GM21526 (cell line): ENCODE data around the gene CD22.
A peak's percentile ranks its signal among the peaks of the same experiment; 100 is the strongest.

Experiments
- ATAC-seq: cut with Tn5 transposase; IDR thresholded peaks from one replicate; pipeline ENCODE4 v1.9.1; 2021; ENCODE audit warnings: moderate library complexity; ENCODE audit not compliant: unreplicated experiment, low FRiP score

CD22 gene

GRCh38 chr19:35337097-35337983 is 8.4 kb downstream of the CD22 start:
- ATAC-seq: no peak

DNA sequence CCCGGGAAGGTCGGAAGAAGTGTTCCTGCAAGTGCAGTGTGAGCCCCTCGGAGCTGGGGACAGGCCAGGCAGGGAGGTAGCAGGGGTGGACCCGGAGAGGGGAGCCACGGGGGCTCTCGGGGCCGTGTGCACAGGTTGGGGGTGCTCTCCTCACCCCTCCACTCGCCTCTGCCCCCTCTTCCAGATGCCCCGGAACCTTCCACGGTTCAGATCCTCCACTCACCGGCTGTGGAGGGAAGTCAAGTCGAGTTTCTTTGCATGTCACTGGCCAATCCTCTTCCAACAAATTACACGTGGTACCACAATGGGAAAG is 9.0 kb downstream of the CD22 start:
- ATAC-seq: no peak

- ATAC-seq: no peak
Measured at GRCh38 chr19:35340431-35340830, 11.4 kb downstream of the CD22 start.

- no peak for ATAC-seq
Measured at GRCh38 chr19:35341006-35341405, 12.0 kb downstream of the CD22 start.

DNA sequence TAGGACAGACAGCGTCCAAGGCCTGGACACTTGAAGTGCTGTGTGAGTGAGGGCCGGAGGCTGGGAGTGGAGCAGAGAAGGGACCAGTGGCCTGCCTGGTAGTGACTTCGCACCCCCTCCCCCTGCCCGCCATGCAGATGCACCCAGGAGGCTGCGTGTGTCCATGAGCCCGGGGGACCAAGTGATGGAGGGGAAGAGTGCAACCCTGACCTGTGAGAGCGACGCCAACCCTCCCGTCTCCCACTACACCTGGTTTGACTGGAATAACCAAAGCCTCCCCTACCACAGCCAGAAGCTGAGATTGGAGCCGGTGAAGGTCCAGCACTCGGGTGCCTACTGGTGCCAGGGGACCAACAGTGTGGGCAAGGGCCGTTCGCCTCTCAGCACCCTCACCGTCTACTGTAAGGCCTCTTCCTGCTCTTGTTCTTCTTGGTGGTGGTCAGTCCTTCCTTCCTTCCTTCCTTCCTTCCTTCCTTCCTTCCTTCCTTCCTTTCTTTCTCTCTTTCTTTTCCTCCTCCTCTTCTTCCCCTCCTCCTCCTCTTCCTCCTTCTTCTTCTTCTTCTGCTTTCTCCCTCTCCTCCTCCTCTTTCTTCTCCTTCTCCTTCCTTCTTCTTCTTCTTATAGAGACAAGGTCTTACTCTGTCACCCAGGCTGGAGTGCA is 12.7 kb downstream of the CD22 start:
- no peak for ATAC-seq

GRCh38 chr19:35342430-35342829 is 13.4 kb downstream of the CD22 start:
- no peak for ATAC-seq

DNA sequence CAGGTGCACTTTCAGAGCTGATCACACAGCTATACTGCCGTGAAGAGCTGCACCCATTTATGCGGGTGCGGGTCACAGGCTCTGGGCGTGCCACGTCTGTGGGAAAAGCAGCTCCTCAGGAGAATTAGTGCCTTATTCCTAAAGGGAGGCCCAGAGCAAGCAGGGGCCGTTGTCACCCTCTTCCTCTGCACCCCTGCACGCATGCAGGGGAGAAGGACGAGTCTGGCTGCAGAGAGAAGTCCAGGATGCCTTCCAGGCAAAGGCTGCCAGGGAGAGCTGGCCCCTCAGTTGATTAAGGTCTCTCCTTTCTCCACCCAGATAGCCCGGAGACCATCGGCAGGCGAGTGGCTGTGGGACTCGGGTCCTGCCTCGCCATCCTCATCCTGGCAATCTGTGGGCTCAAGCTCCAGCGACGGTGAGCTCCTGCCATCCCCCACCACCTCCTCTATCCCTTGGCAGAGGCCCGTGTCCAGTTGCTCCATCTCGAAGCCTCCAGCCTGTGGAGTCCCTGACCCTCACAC is 15.6 kb downstream of the CD22 start:
- no peak for ATAC-seq

- no peak for ATAC-seq
Measured at GRCh38 chr19:35345671-35346111, 16.7 kb downstream of the CD22 start.

- ATAC-seq: no peak
Measured at GRCh38 chr19:35346193-35347052, 17.4 kb downstream of the CD22 start.

DNA sequence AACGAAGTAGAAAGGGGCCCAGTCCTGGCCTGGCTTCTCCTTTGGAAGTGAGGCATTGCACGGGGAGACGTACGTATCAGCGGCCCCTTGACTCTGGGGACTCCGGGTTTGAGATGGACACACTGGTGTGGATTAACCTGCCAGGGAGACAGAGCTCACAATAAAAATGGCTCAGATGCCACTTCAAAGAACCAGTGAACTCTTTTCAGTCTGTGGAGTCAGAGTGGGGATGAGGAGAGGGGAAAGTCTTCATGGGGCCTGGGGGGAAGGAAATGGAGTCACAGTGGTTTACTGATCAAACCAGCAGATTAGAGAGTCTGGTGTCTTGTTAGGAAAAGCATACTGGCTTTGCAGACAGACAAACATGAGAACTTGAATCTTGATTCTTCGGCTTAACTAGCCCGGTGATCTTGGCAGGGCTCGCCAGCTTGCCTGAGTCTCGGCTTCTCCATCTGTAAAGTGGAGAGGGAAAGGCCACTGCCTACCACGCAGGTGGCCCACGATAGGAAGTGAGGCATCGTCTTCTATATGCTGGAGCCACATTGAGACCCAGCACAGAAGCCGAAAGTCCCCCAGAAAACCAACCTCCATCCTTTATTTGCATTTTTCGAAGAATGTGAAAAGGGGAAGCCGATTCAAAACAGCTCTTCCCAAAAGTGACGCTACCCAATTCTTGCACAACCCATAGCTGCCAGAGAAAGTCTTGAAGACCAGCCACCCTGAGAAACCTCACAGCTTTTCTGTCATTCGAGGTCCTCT is 18.4 kb downstream of the CD22 start, which contains the start of gene FFAR1:
Gene FFAR1, plus strand, starts transcription at position 732 of the 759 bp plus-strand sequence. CDS start 3,650 bp downstream, outside the sequence.
- peak; percentile 45 for ATAC-seq

- ATAC-seq: no peak
Measured at GRCh38 chr19:35347930-35348298, 18.9 kb downstream of the CD22 start.

- no peak for ATAC-seq
Measured at GRCh38 chr19:35348911-35349611, 20.1 kb downstream of the CD22 start.

DNA sequence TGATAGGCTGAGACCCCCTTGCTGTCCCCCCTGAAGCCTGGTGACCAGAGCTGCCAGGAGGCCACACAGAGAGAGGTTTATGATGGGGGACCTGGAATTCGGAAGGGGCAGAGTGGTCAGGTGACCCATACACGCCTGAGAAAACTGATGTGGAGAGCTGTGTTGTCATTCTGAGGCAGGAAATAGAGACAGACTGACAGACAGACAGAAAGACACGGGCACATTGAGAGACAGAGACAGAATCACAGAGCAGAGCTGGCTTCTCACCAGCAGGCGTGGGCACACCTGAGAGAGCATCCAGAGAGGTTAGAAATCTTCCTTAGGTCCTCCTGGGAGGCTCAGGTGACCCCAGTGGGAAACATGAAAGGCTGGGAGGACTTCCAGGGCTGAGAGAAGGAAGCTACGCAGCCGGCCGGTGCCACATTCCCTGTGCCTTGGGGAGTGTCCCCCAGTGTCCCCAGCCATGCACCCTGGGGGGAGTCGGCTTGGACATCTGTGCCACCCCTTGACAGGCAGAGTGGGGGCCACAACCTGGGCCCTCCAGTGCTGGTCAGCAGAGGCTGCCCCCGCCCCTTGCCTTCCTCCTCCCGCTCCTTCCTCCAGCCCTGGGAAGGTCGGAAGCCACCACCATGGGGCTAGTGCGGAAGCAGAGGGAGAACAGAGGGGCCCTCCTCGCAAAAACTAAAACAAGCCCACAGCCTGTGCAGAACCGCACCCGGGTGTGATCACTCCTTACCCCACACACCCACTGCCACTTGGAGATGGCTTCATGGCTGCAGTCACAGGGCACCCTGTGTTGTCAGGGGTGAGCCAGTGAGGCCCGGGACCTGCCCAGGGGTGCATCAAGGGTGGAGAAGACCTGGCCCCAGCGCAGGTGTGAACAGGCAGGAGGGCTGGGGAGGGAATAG is 20.9 kb downstream of the CD22 start:
- no peak for ATAC-seq

- ATAC-seq: no peak
Measured at GRCh38 chr19:35350591-35350990, 21.6 kb downstream of the CD22 start.

- no peak for ATAC-seq
Measured at GRCh38 chr19:35351411-35352176, 22.6 kb downstream of the CD22 start.

DNA sequence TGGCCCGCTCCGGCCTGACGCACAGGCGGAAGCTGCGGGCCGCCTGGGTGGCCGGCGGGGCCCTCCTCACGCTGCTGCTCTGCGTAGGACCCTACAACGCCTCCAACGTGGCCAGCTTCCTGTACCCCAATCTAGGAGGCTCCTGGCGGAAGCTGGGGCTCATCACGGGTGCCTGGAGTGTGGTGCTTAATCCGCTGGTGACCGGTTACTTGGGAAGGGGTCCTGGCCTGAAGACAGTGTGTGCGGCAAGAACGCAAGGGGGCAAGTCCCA is 23.1 kb downstream of the CD22 start:
- ATAC-seq: no peak

DNA sequence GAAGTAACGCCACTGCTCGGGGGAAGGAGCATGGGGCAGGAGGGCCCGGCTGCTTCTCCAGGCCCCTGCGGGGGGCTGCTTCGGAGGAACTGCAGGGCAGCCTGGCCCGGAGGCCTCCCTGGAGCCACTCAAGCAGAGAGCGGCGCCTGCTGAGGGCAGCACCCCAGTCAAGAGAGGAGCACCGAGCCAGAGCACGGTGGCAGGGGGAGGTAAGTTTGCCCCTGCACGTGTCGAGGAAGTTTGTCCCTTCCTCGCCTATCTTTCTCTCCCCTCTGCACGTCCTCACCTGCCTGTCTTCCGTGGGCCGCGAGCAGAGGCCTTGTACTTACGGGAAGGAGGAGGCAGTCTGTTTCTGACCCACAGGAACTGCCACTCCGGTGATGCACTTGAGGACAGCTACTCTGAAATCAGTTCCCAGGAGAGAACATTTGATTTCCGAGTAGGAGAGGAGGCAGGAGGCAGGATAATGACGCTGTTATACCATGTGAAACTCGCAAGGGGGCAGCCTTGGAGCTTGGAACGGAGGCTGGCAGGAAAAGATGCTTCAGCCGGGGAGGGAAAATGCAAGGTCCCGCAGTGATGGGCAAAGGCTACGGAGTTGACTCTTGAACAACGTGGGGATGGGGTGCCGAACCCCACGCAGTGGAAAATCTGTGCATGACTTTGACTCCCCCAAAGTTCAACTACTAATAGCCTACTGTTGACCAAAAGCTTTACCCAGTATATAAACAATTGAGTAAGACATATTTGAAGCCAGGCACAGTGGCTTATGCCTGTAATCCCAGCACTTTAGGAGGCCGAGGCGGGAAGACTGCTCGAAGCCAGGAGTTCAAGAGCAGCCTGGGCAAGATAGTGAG is 23.7 kb downstream of the CD22 start:
- no peak for ATAC-seq
